ENCODE data around the gene DPM3. TPM values are rescaled to one million over a fixed set of nuclear protein-coding genes. Genes with fewer than 3 reads are reported as not detected.

The DPM3 gene
- total and polyA plus RNA-seq, 9 of the 15 experiments (the other 6 are each of a cell fraction or from before 2014, with no cell fraction given) = 3.7 to 120 (median 36.4) TPM

- TF ChIP-seq, protein P1, sequence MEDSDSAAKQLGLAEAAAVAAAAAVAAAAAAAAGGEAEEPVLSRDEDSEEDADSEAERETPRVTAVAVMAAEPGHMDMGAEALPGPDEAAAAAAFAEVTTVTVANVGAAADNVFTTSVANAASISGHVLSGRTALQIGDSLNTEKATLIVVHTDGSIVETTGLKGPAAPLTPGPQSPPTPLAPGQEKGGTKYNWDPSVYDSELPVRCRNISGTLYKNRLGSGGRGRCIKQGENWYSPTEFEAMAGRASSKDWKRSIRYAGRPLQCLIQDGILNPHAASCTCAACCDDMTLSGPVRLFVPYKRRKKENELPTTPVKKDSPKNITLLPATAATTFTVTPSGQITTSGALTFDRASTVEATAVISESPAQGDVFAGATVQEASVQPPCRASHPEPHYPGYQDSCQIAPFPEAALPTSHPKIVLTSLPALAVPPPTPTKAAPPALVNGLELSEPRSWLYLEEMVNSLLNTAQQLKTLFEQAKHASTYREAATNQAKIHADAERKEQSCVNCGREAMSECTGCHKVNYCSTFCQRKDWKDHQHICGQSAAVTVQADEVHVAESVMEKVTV (CRISPR knock-in tag; IDR thresholded peaks at IDR 0.05) = no peak
- no peak for TF ChIP-seq TFAP4 (CRISPR knock-in tag; IDR thresholded peaks at IDR 0.05; ENCODE audit: borderline replicate concordance)
- TF ChIP-seq ARNT (IDR thresholded peaks at IDR 0.05) = no peak
- no peak for TF ChIP-seq TCF15 (CRISPR knock-in tag; IDR thresholded peaks at IDR 0.05)
- TF ChIP-seq CHCHD3 (CRISPR knock-in tag; IDR thresholded peaks at IDR 0.05) = no peak
- TF ChIP-seq MAFK (IDR thresholded peaks at IDR 0.05; ENCODE audit: low read length) = no peak
- TF ChIP-seq ZNF282 (CRISPR knock-in tag; IDR thresholded peaks at IDR 0.05) = 0 out of 2 replicates have a peak, but pooled peaks have one; percentile 48
- TF ChIP-seq MAFG (tag; conservative IDR thresholded peaks at IDR 0.05) = no peak
- no peak for TF ChIP-seq BMI1 (IDR thresholded peaks at IDR 0.05; ENCODE audit: low read length)
- TF ChIP-seq, protein P2, sequence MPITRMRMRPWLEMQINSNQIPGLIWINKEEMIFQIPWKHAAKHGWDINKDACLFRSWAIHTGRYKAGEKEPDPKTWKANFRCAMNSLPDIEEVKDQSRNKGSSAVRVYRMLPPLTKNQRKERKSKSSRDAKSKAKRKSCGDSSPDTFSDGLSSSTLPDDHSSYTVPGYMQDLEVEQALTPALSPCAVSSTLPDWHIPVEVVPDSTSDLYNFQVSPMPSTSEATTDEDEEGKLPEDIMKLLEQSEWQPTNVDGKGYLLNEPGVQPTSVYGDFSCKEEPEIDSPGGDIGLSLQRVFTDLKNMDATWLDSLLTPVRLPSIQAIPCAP (CRISPR knock-in tag; IDR thresholded peaks at IDR 0.05; ENCODE audit: borderline replicate concordance) = no peak
- no peak for TF ChIP-seq L3MBTL2 (IDR thresholded peaks at IDR 0.05)
- no peak for TF ChIP-seq NR3C1 (CRISPR knock-in tag; IDR thresholded peaks at IDR 0.05)
- no peak for TF ChIP-seq HDAC8 (tag; IDR thresholded peaks at IDR 0.05)
- no peak for TF ChIP-seq EP400 (IDR thresholded peaks at IDR 0.05)
- TF ChIP-seq MCM5 (IDR thresholded peaks at IDR 0.05; ENCODE audit: low read depth) = no peak
- TF ChIP-seq, protein P3, sequence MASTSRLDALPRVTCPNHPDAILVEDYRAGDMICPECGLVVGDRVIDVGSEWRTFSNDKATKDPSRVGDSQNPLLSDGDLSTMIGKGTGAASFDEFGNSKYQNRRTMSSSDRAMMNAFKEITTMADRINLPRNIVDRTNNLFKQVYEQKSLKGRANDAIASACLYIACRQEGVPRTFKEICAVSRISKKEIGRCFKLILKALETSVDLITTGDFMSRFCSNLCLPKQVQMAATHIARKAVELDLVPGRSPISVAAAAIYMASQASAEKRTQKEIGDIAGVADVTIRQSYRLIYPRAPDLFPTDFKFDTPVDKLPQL (IDR thresholded peaks at IDR 0.05; ENCODE audit: extremely low read depth, insufficient read length) = no peak
- TF ChIP-seq ZNF277 (CRISPR knock-in tag; IDR thresholded peaks at IDR 0.05; ENCODE audit: borderline replicate concordance) = no peak
- no peak for TF ChIP-seq ZNF445 (CRISPR knock-in tag; IDR thresholded peaks at IDR 0.05; ENCODE audit: low read depth)
- TF ChIP-seq FOXK1 (CRISPR knock-in tag; IDR thresholded peaks at IDR 0.05; ENCODE audit: borderline replicate concordance) = no peak
- 0 out of 2 replicates have a peak, but pooled peaks have one; percentile 17 for TF ChIP-seq TAF7 (tag; IDR thresholded peaks at IDR 0.05)
- TF ChIP-seq CHD1 (IDR thresholded peaks at IDR 0.05; ENCODE audit: low read length) = peak; percentile 35
Measured at GRCh38 chr1:155127967-155128754, 12.2 kb downstream of the DPM3 start (continued).

Measured in K562 (cell line).